HG03139 (cell line): Measurements from ENCODE around the gene TOMM40.
"Not testable (repeated sequence)": the region's sequence is repeated elsewhere in the genome, so short reads cannot be mapped to it uniquely, and the experiment has no call there.

ENCODE experiments used
- ATAC-seq: cut with Tn5 transposase; IDR thresholded peaks from one replicate; pipeline ENCODE4 v1.9.1; 2021; ENCODE audit not compliant: unreplicated experiment

Gene TOMM40

DNA sequence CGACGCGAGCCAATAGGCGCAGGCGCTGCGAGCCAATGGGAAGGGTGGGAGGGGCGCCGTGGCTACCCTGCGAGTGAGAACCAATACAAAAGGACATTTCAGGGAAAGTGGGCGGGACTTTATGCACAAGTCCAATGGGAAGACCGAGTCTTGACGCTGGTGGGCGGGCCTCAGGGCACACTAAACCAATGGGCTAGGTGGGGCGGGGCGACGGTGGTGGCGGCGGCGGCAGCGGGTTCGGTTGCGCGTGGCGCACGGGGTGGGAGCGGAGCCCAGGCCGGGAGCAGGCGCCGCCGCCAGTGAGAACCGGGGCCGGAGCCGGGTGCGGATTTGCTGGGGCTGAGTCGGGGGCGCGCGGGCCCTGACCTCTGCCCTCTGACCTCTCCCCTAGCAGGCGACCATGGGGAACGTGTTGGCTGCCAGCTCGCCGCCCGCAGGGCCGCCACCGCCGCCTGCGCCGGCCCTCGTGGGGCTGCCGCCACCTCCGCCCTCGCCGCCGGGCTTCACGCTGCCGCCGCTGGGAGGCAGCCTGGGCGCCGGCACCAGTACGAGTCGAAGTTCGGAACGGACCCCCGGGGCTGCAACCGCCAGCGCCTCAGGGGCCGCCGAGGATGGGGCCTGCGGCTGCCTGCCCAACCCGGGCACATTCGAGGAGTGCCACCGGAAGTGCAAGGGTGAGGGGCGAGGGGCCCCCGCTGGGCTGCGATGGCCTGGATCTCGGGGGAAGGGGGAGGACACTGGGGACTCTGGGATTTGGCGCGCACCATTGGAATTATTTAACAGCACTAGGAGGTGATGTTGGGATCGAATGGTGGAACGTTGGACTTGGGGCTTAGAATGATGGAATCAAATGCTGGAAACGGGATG, at the start of gene TOMM40:
Gene TOMM40, plus strand, starts transcription at position 239 of the 867 bp plus-strand sequence. Its CDS starts 162 bp downstream, at position 401.
- ATAC-seq, result peak; percentile 0

DNA sequence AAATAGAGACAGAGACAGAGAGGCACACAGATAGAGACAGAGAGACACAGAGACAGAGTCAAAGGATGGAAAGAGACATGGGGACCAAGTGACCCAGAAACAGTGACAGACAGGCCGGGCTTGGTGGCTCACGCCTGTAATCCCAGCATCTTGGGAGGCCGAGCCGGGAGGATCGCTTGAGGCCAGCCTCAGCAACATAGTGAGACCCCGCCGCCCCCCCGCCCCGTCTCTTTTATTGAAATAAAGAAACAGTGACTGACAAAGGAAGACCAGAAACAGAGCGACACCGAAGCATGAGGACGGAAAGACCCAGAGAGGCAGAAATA, 45.8 kb upstream of the TOMM40 start:
- no peak for ATAC-seq

DNA sequence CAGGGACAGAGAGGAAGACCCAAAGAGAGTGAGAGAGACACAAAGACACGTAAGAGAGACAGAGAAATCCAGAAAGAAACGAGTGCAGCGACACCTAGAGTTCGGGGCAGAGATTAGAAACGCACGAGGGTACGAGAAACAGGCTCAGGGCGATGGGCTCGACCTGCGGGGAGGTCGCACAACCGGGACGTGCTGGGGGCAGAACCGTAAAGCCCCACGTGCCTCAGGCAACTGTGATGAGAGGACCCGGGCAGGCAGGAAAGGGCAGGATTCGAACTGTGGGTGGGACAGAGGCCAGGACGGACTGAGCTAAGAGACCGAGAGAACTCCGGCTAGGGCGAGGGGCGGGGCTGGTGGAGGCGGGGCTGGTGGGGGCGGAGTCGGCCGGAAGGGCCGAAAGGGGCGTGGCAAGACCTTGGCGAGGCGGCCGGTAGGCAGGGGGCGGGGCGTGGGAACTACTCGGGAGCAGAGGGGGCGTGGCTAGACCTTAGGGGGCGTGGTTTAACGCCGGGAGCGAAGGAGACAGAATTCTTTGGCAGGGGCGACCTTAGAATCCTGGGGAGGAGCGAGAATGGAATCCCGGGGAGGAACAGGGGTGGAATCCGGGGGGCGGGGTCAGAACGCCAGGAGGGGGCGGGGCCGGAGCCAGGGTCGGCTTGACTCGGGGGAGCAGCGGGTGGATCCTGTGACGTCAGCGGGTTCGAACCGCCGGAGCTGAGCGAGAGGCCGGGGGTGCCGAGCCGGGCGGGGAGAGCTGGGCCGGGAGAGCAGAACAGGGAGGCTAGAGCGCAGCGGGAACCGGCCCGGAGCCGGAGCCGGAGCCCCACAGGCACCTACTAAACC, 45.2 kb upstream of the TOMM40 start, which contains the start of gene NECTIN2:
Gene NECTIN2, plus strand, starts transcription at position 686 of the 843 bp plus-strand sequence. CDS start 229 bp downstream, outside the sequence.
- no peak for ATAC-seq

DNA sequence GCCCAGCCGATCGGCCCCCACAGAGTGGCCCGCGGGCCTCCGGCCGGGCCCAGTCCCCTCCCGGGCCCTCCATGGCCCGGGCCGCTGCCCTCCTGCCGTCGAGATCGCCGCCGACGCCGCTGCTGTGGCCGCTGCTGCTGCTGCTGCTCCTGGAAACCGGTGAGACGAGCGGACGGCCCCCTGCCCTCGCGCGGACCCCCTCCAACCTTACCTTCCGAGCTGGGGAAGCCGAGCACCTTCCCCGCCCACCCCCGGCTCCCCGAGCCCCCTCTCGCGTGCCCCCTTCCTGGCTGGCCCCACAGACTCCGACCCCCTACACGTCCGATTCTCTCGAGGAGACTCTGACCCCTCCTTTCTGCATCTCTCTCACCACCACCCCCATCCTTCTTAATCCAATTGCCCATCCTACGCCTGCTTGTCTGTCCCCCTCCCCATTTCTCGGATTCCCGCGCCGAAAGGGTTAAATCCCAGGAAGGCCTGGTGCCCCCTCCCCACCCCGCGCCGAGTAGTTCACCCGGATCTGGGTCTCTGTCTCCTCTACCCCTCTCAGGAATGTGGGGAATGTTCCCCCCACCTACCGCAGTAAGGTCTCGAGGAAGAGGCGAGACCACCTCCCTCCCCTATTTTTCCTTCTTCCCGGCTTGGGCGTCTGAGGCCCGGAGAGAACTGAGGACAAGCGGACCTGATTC, 44.5 kb upstream of the TOMM40 start:
- no peak for ATAC-seq

DNA sequence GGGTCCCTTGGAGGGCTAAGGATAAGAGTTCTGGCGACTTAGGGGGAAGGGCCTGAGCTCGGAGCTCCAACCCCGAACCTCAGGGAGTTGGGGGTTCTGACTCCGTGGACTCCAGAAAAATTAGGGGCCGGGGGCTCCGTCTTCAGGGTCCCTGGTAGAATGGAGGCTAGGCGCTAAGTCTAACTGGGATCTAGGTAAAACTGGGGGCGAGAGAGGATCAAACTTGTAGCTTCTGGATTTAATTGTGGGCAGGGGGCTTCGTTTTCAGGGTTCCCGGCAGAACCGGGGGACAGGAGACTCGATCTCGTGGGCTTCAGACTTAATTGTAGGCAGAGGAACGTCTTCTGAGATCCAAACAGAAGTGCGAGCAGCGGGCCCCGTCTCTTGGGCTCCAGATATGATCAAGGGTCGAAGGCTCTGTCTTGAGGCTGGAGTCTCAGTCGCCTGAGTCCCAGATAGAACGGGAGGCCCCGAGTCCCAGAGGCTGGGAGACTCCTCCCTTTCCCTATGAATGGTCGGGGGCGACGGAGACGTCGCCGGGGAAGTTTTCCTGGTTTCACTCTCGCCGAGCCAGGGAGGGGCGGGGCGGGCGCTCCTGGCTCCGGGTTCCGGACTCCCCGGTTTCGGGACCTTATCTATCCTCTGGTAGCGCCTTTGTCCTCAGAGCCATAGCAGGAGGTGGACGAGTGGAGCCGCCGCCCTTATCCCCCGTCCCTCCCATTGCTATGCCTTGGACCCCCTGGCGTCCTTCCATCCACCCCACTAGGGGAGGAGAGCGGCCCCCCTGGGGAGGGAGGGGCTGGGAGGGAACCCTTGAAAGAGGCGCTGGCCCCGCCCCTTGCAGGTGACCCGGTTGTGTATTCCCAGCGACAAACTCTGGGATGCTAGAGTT, 43.7 kb upstream of the TOMM40 start:
- no peak for ATAC-seq

DNA sequence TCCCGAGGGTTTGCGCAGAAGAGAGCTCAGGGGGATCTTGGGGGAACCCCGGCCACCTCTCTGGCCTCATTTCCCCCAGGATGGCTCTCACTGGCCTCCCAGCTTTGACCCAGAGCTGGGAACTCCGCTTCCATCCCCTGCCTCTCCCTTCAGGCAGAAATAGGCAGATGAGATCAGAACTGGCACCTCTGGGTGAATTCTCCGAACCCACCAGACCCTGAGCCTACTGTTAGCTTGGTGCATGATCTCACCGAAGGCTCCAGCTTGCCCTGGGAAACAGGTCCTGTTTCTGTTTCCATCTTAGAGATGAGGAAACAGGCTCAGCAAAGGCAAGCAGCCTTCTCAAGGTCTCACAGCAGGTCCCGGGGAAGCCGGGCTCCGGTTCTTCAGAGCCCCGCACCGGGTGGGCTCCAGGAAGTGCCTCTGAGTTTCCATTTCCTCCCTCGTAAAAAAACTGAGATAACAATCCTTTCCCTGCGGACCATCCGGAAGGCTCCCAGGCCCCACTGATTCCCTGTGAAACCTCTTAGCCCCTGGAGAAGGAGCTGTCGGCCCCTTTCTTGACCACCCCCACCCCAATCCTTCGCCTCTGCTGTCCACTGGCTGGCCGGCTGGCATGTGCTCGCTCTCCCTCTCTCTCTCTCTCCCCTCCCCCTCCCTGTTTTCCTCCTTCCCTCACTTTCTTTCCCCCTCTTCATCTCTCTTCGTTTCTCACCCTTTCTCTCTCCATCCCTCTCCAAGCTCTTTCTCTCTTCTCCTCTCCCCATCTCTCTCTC, 42.8 kb upstream of the TOMM40 start:
- no peak for ATAC-seq

GRCh38 chr19:44848812-44849447, 42.1 kb upstream of the TOMM40 start:
- ATAC-seq, result no peak

DNA sequence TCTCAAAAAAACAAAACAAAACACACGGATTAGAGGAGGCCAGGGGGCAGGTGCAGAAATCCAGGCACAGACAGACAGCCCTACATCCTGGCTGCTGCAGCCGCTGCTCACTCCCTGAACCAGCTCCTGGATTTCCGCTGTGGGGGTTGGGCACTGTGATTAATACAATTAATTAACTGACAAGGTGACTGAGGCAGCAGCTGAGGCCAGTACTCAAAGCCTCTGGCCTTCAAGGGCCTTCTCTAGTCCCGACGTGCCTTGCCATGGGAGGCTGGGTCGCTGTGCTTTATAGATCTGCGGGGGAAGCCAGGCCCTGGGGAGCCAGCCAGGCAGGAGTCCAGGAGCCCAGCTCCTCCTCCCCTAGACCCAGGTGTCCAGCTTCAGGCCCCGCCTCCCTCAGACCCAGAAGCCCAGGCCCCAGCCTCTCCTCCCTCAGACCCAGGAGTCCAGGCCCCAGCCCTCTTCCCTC, 40.4 kb upstream of the TOMM40 start:
- no peak for ATAC-seq

GRCh38 chr19:44851427-44851826, 39.6 kb upstream of the TOMM40 start:
- no peak for ATAC-seq

DNA sequence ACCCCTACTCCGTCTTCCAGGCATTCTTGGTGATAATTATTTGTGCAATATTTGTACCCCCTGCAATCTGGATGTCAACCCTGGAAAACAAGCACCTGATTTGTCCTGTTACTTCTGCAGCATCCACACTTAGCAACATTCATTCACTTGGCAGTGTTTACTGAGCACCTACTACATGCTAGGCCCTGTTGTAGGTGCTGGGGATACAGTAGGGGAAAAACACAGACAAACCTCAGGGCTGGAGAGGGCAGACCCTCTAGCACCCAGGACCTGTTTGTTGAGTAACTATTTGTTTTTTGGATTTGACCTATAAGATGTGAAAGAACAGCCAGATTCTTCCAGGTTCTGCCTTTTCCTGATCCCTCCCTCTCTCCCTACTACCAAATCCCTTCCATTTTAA, 35.4 kb upstream of the TOMM40 start:
- ATAC-seq, result no peak

DNA sequence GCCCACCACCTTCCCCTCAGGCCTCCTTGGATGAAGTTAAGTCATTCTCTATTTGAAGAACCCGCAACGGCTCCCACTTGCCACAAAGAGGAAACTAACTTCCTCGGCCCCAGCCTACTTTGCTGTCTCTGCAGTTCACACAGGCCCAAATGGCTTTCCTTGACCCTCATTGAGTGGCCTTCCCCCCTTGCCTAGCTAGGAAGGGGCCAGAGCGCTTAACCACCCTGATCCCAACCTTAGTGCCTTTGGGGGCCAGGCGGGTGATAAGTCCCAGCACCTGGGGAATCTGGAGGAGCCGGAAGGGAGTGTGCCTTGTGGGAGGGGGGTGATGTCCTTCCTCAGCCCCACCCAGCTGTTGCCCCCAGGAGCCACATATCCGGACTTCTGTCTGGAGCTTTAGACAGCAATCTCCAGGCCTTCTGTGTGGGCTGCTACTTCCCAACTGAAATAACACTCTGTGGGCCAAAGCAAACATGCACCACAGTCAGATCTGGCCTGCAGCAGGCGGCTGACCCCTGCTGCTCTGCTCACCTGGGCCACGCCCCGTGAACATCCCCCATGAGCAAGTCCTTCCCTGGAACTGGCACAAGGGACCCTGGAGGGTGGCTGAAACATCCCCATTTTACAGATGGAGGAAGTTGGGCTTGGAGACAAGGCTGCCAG, 34.5 kb upstream of the TOMM40 start:
- ATAC-seq, result no peak

GRCh38 chr19:44857837-44858236, 33.2 kb upstream of the TOMM40 start:
- no peak for ATAC-seq

GRCh38 chr19:44861576-44861975, 29.5 kb upstream of the TOMM40 start:
- not testable (repeated sequence) for ATAC-seq

DNA sequence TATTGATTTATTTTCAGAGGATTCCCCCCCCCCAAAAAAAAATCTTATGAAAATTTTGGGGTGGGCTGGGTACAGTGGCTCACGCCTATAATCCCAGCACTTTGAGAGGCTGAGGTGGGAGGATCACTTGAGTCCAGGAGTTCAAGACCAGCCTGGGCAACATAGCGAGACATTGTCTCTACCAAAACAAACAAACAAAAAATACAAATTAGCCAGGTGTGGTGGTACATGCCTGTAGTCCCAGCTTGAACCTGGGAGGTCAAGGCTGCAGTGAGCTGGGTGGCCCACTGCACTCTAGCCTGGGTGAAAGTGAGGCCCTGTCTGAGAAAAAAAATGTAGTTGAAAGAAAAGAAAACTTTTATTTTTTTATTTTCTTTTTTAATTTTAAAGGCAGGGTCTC, 27.1 kb upstream of the TOMM40 start:
- no peak for ATAC-seq

DNA sequence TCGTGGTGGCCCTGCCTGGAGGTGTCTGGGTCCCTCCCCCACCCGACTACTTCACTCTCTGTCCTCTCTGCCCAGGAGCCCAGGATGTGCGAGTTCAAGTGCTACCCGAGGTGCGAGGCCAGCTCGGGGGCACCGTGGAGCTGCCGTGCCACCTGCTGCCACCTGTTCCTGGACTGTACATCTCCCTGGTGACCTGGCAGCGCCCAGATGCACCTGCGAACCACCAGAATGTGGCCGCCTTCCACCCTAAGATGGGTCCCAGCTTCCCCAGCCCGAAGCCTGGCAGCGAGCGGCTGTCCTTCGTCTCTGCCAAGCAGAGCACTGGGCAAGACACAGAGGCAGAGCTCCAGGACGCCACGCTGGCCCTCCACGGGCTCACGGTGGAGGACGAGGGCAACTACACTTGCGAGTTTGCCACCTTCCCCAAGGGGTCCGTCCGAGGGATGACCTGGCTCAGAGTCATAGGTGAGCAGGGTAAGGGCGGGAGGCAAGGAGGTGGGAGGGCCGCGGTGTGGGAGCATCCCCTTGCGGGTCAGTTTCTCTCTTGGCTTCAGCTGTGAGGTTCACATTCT, 25.8 kb upstream of the TOMM40 start:
- ATAC-seq, result no peak

DNA sequence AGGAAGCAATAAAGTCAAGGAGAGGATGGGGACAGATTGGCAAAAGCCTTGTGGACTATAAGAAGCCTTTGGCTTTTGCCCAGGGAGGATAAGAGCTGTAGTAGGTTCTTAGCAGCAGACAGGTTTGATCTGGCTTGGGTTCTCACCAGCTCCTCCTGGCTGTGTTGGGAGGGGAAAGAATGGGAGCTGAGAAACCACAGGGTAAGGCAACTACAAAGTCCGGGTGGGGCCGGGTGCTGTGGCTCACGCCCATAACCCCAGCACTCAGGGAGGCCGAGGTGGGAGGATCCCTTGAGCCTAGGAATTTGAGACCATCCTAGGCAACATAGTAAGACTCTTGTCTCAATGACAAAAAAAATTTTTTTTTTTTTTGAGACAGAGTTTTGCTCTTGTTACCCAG, 24.4 kb upstream of the TOMM40 start:
- no peak for ATAC-seq

DNA sequence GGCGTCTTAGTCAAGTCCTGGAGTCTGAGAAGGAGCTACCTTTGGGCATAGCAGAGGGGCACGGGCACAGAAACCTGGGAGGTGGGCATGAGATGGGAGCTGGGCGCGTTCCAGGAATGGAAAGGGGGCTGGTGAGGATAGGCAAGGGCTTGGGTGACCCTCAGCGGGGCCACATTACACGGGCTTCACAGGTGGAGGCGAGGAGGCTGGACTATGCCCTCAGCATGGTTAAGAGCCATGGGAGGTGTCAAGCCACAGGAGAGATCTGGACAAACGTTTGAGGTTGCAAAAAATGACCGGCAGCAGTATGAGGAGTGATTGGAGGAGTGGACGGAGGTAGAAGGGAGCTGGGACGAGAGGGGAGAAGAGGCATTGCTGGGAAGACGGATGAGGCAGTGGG, 23.5 kb upstream of the TOMM40 start:
- no peak for ATAC-seq
